ENCODE measurements around the gene LTB4R2.

Gene LTB4R2

GRCh38 chr14:24264298-24264697, 45.6 kb upstream of the LTB4R2 start:
- H3K4me3 ChIP-seq (ENCODE audit: control insufficient read depth, low read depth, low read length) = no peak overlapping the region
- no peak for TF ChIP-seq CTCF (IDR thresholded peaks at IDR 0.05; ENCODE audit: control insufficient read depth, insufficient read depth, low read depth, low read length, missing control alignments)
- no peak for DNase-seq (ENCODE audit: low read depth)

GRCh38 chr14:24266344-24267244, 43.3 kb upstream of the LTB4R2 start:
- no peak overlapping the region for H3K4me3 ChIP-seq (ENCODE audit: control insufficient read depth, low read depth, low read length)
- DNase-seq (ENCODE audit: low read depth) = no peak
- TF ChIP-seq CTCF (IDR thresholded peaks at IDR 0.05; ENCODE audit: control insufficient read depth, insufficient read depth, low read depth, low read length, missing control alignments) = no peak

- no peak overlapping the region for H3K4me3 ChIP-seq (ENCODE audit: control insufficient read depth, low read depth, low read length)
- TF ChIP-seq CTCF (IDR thresholded peaks at IDR 0.05; ENCODE audit: control insufficient read depth, insufficient read depth, low read depth, low read length, missing control alignments) = no peak
- DNase-seq (ENCODE audit: low read depth) = no peak
These were observed 42.4 kb upstream of the LTB4R2 start for GRCh38 chr14:24267516-24267915.

- no peak overlapping the region for H3K4me3 ChIP-seq (ENCODE audit: control insufficient read depth, low read depth, low read length)
- no peak for TF ChIP-seq CTCF (IDR thresholded peaks at IDR 0.05; ENCODE audit: control insufficient read depth, insufficient read depth, low read depth, low read length, missing control alignments)
- DNase-seq (ENCODE audit: low read depth) = no peak
These were observed 41.7 kb upstream of the LTB4R2 start for GRCh38 chr14:24268225-24268624.

GRCh38 chr14:24269368-24269767, 40.6 kb upstream of the LTB4R2 start:
- DNase-seq (ENCODE audit: low read depth) = no peak
- no peak overlapping the region for H3K4me3 ChIP-seq (ENCODE audit: control insufficient read depth, low read depth, low read length)
- TF ChIP-seq CTCF (IDR thresholded peaks at IDR 0.05; ENCODE audit: control insufficient read depth, insufficient read depth, low read depth, low read length, missing control alignments) = no peak

- H3K4me3 ChIP-seq (ENCODE audit: control insufficient read depth, low read depth, low read length) = no peak overlapping the region
- TF ChIP-seq CTCF (IDR thresholded peaks at IDR 0.05; ENCODE audit: control insufficient read depth, insufficient read depth, low read depth, low read length, missing control alignments) = no peak
These were observed 39.9 kb upstream of the LTB4R2 start for GRCh38 chr14:24269910-24270536.

More at GRCh38 chr14:24269910-24270536, 39.9 kb upstream of the LTB4R2 start:
- DNase-seq (ENCODE audit: low read depth) = no peak
